ENCODE data around the gene SARS2.
"Not testable (repeated sequence)": the region's sequence is repeated elsewhere in the genome, so short reads cannot be mapped to it uniquely, and the experiment has no call there.

The SARS2 gene, protein sequence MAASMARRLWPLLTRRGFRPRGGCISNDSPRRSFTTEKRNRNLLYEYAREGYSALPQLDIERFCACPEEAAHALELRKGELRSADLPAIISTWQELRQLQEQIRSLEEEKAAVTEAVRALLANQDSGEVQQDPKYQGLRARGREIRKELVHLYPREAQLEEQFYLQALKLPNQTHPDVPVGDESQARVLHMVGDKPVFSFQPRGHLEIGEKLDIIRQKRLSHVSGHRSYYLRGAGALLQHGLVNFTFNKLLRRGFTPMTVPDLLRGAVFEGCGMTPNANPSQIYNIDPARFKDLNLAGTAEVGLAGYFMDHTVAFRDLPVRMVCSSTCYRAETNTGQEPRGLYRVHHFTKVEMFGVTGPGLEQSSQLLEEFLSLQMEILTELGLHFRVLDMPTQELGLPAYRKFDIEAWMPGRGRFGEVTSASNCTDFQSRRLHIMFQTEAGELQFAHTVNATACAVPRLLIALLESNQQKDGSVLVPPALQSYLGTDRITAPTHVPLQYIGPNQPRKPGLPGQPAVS

DNA sequence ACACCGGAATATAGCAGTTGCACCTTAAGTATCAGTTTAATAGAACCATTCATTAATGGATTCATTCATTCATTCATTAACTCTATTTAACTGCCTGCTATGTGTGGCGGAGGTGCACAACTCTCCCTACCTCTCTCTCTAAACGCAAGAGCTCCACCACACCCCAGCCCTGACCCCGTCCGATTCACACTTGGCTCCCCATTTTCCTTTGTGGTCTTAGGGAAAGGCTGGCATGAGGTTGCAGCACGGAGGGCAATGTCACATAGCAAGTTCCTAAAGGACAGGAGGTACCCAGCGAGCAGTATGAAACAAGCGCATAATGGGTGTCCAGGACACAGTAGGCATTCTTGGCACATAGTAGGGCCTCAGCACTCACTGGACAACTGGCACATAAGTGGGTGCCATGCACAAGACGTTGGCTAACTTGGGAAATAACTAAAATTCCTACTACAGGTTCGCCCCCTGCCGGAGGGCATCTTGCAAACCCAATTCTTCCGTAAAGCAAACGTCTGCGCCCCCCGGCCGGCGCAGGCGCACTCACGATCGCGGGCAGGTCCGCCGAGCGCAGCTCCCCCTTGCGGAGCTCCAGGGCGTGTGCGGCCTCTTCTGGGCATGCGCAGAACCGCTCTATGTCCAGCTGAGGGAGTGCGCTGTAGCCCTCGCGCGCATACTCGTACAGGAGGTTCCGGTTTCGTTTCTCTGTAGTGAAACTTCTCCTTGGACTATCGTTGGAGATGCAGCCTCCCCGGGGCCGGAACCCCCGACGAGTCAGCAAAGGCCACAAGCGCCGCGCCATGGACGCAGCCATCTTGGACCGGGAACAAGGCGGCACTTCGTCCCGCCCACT lies at the start of gene SARS2:
Gene SARS2, minus strand, starts transcription at position 835 of the 847 bp plus-strand sequence. Its CDS starts 27 bp downstream, at position 808.
- in situ Hi-C loops (cut with HindIII; ENCODE audit: low pct_ligation_motif_present, low pct_unique_long_range_greater_than_20kb, low sequenced_read_pairs): no loop called here
- peak; percentile 88 for DNase-seq

DNA sequence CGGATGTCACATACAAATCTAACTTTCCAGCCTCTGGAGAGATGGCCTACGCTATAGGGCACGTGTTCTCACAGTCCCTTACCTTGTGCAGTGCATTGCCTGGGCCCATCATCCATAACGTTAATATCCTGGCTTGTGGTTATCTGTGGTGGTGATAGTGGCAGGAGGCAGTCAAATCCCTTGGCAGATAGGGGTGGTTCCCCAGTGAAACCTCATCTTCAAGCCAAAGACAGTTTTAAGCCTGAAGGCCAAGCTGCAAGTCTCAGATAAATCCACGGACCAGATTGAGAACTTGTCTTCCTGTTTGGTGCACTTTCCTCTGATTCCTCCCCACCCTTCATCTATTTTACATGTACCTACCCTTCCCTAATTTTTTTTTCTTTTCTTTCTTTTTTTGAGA lies 49.2 kb upstream of the SARS2 start:
- DNase-seq: no peak

DNA sequence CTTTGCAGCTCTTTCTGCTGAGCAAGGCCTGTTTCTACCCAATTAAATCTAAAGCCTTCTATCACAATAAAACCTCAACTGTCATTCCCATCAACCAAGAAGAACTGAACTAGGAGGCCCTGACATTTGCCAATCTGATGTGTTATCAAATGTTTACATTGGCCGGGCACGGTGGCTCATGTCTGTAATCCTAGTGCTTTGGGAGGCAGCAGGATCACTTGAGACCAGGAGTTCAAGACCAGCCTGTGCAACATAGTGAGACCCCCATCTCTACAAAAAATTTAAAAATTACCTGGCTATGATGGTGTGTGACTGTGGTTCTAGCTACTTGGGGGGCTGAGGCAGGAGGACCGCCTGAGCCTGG lies 47.7 kb upstream of the SARS2 start:
- in situ Hi-C loops (cut with HindIII; ENCODE audit: low pct_ligation_motif_present, low pct_unique_long_range_greater_than_20kb, low sequenced_read_pairs): no loop called here
- no peak for DNase-seq

More for the DNA sequence above, 49.2 kb upstream of the SARS2 start:
- in situ Hi-C loops (cut with HindIII; ENCODE audit: low pct_ligation_motif_present, low pct_unique_long_range_greater_than_20kb, low sequenced_read_pairs): no loop called here

DNA sequence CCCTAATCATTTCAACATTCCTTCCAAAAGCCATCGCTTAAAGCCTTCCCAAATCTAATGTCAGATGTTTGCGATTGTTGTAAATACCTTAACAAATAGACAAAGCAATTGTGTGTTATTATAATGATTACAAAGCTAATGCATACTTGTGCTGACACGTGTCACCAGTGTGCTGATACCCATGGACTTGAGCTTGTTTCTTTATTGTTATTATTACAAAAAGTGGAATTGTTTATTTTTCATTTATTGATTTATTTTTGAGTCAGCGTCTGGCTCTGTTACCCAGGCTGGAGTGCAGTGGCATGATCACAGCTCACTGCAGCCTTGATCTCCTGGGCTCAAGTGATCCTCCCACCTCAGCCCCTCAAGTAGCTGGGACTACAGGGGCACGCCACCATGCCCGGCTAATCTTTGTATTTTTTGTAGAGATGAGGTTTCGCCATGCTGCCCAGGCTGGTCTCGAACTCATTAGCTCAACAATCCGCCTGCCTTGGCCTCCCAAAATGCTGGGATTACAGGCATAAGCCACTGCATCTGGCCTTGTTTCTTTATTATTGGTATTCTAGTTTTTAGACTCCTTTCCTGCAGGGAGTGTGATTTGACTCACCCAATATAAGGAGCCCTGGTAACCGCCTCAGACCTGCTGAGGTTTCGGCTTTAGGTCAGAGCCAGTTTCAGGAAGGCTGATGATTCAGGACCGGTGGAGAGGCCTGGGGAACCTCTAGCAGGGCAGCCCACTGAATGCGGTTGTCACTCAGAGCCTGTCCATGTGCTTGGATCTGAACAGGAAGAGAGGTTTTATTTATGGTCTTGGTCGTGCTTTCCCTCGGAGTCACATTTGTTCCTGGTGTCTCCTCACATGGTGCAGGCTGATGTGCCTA lies 47.1 kb upstream of the SARS2 start:
- DNase-seq: no peak
- in situ Hi-C loops (cut with HindIII; ENCODE audit: low pct_ligation_motif_present, low pct_unique_long_range_greater_than_20kb, low sequenced_read_pairs): no loop called here

DNA sequence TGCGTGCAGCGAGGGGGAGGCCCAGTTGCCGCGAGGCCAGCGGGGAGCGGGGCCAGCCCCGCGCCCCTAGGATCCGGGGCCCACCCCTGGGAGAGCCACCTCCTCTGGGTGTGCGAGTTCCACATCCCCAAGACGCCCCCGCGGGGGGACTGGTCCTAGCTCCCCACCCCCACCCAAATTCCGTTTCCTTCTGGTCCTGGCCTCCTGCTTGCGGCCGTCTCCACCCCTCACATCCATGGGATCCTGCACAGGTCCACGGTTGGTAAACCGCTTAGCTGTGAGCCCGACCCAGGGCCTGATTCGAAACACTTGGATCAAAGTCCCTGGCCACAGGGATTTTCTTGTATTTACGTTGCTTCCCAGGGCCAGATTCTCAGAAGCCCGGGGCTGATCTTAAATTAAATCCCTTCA lies 45.3 kb upstream of the SARS2 start:
- DNase-seq: peak; percentile 68
- in situ Hi-C loops (cut with HindIII; ENCODE audit: low pct_ligation_motif_present, low pct_unique_long_range_greater_than_20kb, low sequenced_read_pairs): no loop called here

DNA sequence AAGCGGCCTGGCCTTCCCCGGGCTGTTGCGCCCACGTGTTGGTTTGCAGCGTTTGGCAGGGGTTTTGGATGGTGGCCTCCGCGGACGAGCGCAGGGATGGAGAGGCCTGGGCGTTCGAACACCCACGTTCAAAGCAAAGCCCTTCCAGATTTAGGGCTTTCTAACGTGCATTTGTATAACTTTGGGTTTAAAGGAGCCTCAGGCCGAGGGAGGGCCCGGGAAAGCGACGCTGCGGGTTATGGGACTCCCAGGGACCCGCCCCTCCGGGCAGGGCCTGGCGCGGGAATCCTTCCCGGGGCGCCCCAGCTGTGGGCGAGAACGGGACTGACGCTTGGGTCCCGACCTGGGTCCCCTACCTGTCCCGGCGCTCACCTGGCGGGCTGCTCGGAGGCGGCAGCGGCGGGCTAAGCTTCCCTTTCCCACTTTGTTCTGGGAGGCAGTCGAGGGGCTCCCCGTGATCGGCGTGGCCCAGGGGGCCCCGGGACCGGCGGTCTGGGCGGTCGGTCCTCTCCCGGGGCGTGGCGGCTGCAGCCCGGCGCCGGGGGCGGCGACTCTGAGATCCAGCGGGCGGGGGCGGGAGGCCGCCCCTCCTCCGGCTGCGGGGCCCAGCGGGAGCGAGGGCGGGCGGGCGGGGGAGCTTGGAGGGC lies 44.8 kb upstream of the SARS2 start, which contains the start of gene FBXO17:
Gene FBXO17, minus strand, starts transcription at position 529 of the 647 bp plus-strand sequence. CDS start 25,423 bp downstream, outside the sequence.
- in situ Hi-C loops (cut with HindIII; ENCODE audit: low pct_ligation_motif_present, low pct_unique_long_range_greater_than_20kb, low sequenced_read_pairs): no loop called here
- DNase-seq: peak; percentile 73

DNA sequence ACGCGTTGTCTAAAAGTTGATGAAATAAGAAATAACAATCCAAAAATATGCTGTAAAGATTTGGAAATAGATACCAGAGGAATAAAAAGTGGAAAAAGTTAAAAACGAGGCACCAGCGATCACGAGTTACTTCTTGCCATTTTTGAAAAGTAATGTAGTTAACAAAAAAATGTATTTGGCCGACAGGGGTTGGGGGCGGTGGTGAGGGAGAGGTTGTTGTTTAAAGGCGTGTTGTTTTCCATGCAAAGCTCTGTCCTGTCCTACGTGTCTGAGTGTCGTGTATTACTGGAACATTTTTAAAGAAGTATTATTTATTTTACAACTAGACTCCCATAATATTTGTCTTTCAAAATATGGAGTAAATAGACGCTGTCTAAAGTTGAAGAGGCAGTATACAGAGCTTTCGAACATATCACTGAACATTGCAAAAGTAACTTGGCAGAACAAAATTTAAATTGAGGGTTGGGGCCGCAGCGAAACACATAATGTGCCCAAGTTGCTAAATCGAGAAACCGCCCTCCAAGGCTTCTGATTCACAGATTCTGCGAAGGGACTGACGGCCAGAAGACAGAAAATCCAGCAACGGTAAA lies 44.2 kb upstream of the SARS2 start:
- DNase-seq: no peak
- in situ Hi-C loops (cut with HindIII; ENCODE audit: low pct_ligation_motif_present, low pct_unique_long_range_greater_than_20kb, low sequenced_read_pairs): no loop called here

DNA sequence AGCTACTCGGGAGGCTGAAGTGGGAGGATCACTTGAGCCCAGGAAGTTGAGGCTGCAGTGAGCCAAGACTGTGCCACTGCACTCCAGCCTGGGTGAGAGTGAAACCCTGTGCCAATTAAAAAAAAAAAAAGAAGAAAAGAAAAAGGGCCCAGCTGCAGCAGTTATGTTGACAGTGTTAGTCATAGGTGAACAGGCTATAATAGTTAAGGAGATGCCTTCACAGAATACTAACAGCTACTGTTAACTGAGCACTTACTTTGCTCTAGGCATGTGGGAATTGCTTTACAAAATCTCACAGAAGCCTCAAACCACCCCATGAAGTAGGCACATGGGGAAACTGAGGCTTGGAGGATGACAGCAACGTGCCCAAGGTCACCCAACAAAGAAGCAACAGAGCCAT lies 41.1 kb upstream of the SARS2 start:
- DNase-seq: no peak
- in situ Hi-C loops (cut with HindIII; ENCODE audit: low pct_ligation_motif_present, low pct_unique_long_range_greater_than_20kb, low sequenced_read_pairs): no loop called here

DNA sequence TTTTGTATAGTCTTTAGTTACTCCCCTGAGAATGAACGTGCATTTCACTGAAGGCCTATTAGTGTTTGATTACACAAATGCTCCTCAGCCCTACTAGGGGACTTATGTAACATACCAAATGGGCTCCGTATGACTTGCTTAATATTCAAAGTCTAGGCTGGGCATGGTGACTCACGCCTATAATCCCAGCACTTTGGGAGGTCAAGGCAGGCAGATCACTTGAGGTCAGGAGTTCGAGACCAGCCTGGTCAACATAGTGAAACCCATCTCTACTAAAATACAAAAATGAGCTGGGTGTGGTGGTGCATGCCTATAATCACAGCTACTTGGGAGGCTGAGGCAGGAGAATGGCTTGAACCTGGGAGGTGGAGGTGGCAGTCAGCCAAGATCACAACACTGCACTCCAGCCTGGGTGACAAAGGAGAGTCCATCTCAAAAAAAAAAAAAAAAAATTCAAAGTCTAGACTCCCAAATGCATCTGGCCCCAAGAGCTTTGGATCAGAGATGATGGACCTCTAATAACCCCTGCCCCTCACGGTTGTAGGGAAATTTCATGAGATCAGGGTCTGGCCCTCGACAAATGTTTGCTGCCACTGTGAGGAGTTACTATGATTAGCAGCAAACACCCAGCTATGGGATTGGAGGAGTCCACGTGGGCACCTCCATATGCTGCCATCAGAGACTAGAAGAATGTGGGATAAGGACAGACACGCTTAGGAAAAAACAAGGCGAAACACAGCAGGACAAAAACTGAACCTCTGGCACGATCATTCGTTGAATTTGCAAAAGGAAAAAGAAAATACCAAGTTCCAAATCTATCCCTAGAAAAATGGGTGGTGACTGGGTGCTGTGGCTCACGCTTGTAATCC lies 40.3 kb upstream of the SARS2 start:
- in situ Hi-C loops (cut with HindIII; ENCODE audit: low pct_ligation_motif_present, low pct_unique_long_range_greater_than_20kb, low sequenced_read_pairs): no loop called here
- DNase-seq: no peak

DNA sequence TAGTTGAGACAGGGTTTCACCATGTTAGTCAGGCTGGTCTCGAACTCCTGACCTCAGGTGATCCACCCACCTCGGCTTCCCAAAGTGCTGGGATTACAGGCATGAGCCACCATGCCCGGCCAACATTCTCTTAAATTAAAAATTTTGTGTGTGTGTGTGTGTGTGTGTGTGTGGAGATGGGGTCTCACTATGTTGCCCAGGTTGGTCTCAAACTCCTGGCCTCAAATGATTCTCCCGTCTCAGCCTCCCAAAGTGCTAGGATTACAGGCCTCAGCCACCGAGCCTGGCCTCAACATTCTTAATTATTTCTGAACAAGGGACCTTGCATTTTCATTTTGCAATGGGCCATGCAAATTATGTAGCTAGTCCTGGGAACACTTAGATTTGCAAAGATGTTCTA lies 35.6 kb upstream of the SARS2 start:
- in situ Hi-C loops (cut with HindIII; ENCODE audit: low pct_ligation_motif_present, low pct_unique_long_range_greater_than_20kb, low sequenced_read_pairs); DNase-seq: not testable (repeated sequence)

DNA sequence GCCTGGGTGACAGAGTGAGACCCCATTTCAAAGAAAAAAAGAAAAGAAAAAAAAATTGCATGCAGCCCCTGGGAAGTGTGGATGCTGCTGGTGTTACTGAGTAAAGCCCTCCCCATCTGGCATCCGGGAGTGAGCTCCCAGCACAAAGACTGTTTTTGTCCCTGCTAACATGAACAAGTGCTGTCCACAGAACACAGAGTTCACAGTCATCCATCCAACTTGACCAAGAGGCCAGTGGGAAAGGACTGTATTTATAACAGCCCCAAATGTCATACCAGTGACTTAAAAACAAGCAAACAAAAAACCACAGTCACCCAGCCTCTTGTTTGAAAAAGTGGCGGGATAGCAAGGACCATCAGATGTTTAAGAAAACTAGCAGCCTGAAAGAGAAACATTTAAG lies 34.2 kb upstream of the SARS2 start:
- no peak for DNase-seq
- in situ Hi-C loops (cut with HindIII; ENCODE audit: low pct_ligation_motif_present, low pct_unique_long_range_greater_than_20kb, low sequenced_read_pairs): no loop called here

DNA sequence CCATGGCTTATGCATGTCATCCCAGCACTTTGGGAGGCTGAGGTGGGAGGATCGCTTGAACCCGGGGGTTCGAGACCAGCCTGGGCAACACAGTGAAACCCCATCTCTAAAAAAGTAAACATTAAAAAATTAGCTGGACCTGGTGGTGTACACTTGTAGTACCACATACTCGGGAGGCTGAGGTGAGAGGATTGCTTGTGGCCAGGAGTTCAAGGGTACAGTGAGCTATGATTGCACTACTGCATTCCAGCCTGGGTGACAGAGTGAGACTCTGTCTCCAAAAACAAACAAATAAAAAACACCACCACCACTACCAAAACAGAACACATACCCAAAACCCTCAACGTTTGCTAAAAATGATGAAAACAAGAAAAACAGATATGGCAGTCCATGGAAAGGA lies 29.1 kb upstream of the SARS2 start:
- in situ Hi-C loops (cut with HindIII; ENCODE audit: low pct_ligation_motif_present, low pct_unique_long_range_greater_than_20kb, low sequenced_read_pairs): no loop called here

DNA sequence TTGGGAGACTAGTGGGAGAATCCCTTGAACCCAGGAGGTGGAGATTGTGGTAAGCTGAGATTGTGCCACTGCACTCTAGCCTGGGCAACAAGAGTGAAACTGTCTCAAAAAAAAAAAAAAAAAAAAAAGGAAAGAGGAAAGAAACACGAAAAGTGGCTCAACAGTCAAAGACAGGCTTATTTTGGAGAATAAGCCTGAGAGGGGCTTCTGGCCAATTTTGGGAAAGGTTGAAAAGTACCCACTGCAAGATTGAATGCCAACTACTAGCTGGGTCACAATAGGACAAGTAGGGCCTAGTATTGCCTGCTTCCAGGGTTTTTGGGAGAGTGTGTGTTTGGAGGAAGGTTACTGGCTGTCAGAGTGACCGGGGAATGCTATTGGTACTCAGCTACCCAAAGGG lies 27.7 kb upstream of the SARS2 start:
- in situ Hi-C loops (cut with HindIII; ENCODE audit: low pct_ligation_motif_present, low pct_unique_long_range_greater_than_20kb, low sequenced_read_pairs): no loop called here

More for the DNA sequence above, 29.1 kb upstream of the SARS2 start:
- no peak for DNase-seq

DNA sequence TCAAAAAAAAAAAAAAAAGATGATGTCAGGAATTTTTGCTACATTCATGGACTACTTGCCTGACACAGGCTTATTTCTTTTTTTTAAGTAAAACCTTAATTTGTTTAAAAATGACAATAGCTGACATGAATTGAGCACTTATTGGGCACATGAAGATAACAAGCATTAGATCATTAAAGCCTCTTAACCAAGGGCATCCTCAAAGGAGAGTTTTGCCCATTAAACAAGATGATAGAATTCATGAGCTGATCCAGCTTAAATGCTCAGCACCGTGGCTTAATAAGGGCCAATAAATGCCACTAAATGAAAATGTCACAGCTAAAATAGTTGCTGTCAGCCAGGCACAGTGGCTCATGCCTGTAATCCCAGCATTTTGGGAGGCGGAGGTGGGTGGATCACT lies 25.7 kb upstream of the SARS2 start:
- in situ Hi-C loops (cut with HindIII; ENCODE audit: low pct_ligation_motif_present, low pct_unique_long_range_greater_than_20kb, low sequenced_read_pairs): no loop called here
- DNase-seq: no peak

More for the DNA sequence above, 27.7 kb upstream of the SARS2 start:
- no peak for DNase-seq

DNA sequence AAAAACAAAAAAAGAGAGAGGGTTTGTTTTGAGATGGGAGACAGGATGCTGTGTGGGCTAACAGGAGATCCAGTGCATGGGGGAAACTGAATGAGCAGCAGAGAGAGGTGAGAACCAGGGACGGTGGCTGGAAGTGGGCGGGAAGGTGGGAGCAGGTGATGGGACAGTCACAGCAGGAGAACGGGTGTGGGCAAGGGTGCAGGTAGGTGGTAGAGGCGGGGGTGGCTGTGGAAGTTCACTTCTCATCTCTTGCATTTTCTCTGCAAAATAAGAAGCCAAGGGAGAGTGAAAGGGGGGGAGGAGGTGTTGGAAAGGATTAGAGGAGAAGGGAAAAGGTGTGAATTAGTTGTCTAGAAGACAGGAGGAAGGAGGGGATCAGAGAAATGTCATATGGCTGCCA lies 23.1 kb upstream of the SARS2 start:
- DNase-seq: no peak
- in situ Hi-C loops (cut with HindIII; ENCODE audit: low pct_ligation_motif_present, low pct_unique_long_range_greater_than_20kb, low sequenced_read_pairs): no loop called here

DNA sequence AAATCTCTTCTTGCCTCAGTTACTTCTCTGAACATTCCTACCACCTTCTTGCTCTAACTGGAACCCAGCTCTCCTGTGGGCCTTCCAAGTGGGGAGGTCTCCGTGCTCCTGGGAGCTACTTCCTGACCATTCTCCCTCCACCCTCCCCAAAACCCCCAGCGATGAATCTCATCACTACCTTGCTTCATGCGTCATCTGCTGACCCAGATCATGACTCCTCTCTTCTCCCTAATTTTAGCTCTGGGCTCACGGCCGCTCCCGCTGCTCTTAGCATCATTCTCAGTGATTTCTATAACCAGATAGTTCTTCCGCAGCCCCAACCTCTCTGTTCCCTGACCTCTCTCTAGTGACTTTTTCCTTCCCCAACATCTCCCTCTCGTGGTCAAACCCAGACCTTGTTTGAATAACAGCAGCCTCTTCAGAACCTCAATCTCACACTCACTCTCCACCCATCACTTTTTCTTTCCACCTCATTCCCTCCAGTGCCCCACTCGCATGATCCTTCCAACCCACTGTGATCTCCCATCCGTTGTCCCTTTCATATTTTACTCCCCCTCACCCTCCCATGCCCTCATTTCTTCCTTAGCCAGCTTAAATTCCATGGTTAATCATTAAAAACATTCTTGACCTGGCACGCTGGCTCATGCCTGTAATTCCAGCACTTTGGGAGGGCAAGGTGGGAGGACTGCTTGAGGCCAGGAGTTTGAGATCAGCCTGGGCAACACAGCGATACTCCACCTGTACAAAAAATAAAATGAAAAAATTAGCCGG lies 22.0 kb upstream of the SARS2 start:
- in situ Hi-C loops (cut with HindIII; ENCODE audit: low pct_ligation_motif_present, low pct_unique_long_range_greater_than_20kb, low sequenced_read_pairs): no loop called here
- DNase-seq: peak; percentile 87
